Upper lobe of left lung (tissue), 4 donors: ENCODE data around the gene NME3.

Experiments
- POLR2A ChIP-seq, 4 donors: fragments of 450-650 bp; IDR thresholded peaks; one replicate each; pipeline ENCODE4 v1.5.1; 2016 to 2017; ENCODE audit warnings: antibody characterized with exemption in 4 of 4, mild to moderate bottlenecking in 2 of 4
- TF ChIP-seq, protein P1 (sequence below), 6 experiments: fragments of 450-650 bp in 4 of 6; fragments of 200-600 bp in 2 of 6; sonication (generic) in 2 of 6; IDR thresholded peaks; one replicate each; pipeline ENCODE4 v1.5.1; 2016 to 2019; ENCODE audit warnings: antibody characterized with exemption in 6 of 6

- TF ChIP-seq, protein P1, sequence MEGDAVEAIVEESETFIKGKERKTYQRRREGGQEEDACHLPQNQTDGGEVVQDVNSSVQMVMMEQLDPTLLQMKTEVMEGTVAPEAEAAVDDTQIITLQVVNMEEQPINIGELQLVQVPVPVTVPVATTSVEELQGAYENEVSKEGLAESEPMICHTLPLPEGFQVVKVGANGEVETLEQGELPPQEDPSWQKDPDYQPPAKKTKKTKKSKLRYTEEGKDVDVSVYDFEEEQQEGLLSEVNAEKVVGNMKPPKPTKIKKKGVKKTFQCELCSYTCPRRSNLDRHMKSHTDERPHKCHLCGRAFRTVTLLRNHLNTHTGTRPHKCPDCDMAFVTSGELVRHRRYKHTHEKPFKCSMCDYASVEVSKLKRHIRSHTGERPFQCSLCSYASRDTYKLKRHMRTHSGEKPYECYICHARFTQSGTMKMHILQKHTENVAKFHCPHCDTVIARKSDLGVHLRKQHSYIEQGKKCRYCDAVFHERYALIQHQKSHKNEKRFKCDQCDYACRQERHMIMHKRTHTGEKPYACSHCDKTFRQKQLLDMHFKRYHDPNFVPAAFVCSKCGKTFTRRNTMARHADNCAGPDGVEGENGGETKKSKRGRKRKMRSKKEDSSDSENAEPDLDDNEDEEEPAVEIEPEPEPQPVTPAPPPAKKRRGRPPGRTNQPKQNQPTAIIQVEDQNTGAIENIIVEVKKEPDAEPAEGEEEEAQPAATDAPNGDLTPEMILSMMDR (IDR thresholded peaks at IDR 0.05), result no peak
- no peak for TF ChIP-seq POLR2A (IDR thresholded peaks at IDR 0.05)
These were observed 5.5 kb downstream of the NME3 start for GRCh38 chr16:1765826-1766225.
